Muscle layer of colon (tissue), 2 donors: Measurements from ENCODE around the gene CAVIN1.
"Not testable (repeated sequence)": the region's sequence is repeated elsewhere in the genome, so short reads cannot be mapped to it uniquely, and the experiment has no call there.

Experiments used
- H3K27ac ChIP-seq: one replicate; pipeline ENCODE4 v1.7.0; 2013; ENCODE audit warnings: low read depth, mild to moderate bottlenecking, low read length, moderate library complexity
- H3K27me3 ChIP-seq, 2 donors: one replicate each; pipeline ENCODE4 v1.7.0; 2013; ENCODE audit warnings: low read length in 2 of 2, mild to moderate bottlenecking in 2 of 2; ENCODE audit not compliant: insufficient read depth in 2 of 2, control insufficient read depth in 1 of 2
- H3K36me3 ChIP-seq: one replicate; pipeline ENCODE4 v1.7.0; 2013; ENCODE audit warnings: mild to moderate bottlenecking, low read length; ENCODE audit not compliant: insufficient read depth
- H3K4me1 ChIP-seq: one replicate; pipeline ENCODE4 v1.7.0; 2013; ENCODE audit warnings: mild to moderate bottlenecking, low read length; ENCODE audit not compliant: insufficient read depth
- H3K4me3 ChIP-seq, 2 donors: one replicate each; pipeline ENCODE4 v1.7.0; 2013; ENCODE audit warnings: low read length in 2 of 2, low read depth in 1 of 2, mild to moderate bottlenecking in 1 of 2, moderate library complexity in 1 of 2
- H3K9ac ChIP-seq: one replicate; pipeline ENCODE4 v1.7.0; 2013; ENCODE audit warnings: low read length
- H3K9me3 ChIP-seq: one replicate; pipeline ENCODE4 v1.7.0; 2013; ENCODE audit warnings: mild to moderate bottlenecking, low read length
- donor health status: abdominal sarcoma.
- donor health status: Adenocarcinoma of cecum.

The CAVIN1 gene

GRCh38 chr17:42428141-42428944 is 5.3 kb upstream of the CAVIN1 start:
- no peaks in the 10 kb centered on the region for H3K36me3 ChIP-seq
- peaks cover 4% of the 10 kb centered on the region for H3K4me1 ChIP-seq
- H3K27ac ChIP-seq: peak overlapping the region; percentile 8
- no peaks in the 10 kb centered on the region for H3K9me3 ChIP-seq
- H3K4me3 ChIP-seq: no peak overlapping the region
- H3K9ac ChIP-seq: no peak overlapping the region
- H3K27me3 ChIP-seq: no peaks in the 10 kb centered on the region

DNA sequence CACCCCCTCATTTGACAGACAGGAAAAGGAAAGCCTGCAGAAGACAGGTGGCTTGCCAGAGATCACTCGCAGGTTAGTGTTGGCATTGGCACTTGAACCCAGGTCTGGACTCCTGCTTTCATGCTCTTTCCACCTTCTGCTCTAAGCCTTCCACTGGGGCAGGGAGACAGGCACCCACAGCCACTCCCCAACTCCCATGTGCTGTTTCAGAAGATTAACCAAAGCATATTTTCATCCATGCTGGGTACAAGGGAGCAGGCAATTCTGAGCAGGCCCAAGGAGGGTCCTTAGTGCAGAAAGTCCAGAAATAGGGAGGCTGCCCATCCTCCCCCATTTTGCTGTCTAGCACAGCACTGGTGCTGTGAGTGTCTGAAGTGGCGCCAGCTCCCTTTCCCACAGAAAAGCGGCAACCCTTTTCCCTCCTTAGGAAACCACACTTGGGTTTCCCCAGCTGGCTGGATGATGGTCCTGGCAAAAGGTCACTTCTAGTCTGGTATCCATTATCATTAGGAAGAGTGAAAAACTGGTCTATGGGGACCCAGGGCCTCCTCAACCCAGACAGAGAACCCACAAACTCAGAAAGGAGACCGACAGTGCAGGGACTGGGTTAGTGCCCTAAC is 2.0 kb upstream of the CAVIN1 start:
- peaks cover 12% of the 10 kb centered on the region for H3K4me1 ChIP-seq
- H3K36me3 ChIP-seq: no peaks in the 10 kb centered on the region
- H3K4me3 ChIP-seq: no peak overlapping the region
- no peak overlapping the region for H3K27ac ChIP-seq
- no peaks in the 10 kb centered on the region for H3K27me3 ChIP-seq
- H3K9ac ChIP-seq: no peak overlapping the region
- no peaks in the 10 kb centered on the region for H3K9me3 ChIP-seq

DNA sequence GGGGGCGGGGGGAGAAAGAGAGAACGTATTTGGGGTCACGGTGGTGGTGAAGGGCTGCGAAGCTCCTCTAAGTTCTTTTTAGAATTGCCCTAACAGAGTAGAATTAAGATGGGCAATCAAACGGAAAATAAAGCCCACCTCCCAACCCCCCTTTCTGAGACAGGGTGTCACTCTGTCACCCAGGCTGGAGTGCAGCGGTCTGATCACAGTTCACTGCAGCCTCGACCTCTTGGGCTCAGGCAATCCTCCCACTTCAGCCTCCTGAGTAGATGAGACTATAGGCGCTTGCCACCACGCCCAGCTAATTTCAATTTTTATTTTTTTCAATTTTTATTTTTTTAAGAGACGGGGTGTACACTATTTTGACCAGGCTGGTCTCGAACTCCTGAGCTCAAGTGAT is 710 bp upstream of the CAVIN1 start:
- Histone ChIP-seq H3K27me3 (no peaks in the 10 kb centered on the region), H3K4me1 (peaks cover 21% of the 10 kb centered on the region), H3K36me3 (no peaks in the 10 kb centered on the region), H3K4me3 (peak overlapping the region in 1 of 2 donors; percentile 98), H3K9me3 (no peaks in the 10 kb centered on the region), H3K27ac (peak overlapping the region; percentile 78), H3K9ac (peak overlapping the region; percentile 65)

DNA sequence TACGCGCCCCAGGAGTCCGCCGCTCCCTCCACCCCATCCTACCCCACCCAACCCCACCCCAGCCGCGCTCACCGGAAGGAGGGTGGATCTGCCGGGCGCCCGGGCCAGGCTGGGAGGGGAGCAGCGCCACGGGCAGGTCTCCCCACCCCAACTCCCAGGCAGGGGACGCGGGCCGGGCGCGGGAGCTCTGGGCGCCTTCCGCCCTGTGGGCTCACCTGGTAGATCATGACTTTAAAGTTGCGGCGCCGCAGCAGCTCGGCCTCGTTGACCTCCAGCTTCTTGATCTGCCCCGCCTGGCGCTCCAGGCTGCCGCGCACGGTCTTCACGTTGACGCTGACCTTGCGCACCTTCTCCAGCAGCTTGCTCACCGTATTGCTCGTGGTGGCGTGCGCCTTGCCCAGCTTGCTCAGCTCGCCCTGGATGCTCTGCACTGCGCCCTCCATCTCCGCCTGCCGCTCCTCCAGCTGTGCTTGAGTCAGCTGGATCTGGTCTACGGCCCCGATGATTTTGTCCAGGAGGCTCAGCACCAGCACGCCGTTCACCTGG is 571 bp downstream of the CAVIN1 start:
- Histone ChIP-seq H3K4me1 (peaks cover 27% of the 10 kb centered on the region), H3K9me3 (no peaks in the 10 kb centered on the region), H3K27ac (peak overlapping the region; percentile 97), H3K27me3 (no peaks in the 10 kb centered on the region), H3K4me3 (peak overlapping the region; percentile 92 to 98), H3K36me3 (no peaks in the 10 kb centered on the region), H3K9ac (peak overlapping the region; percentile 98)

DNA sequence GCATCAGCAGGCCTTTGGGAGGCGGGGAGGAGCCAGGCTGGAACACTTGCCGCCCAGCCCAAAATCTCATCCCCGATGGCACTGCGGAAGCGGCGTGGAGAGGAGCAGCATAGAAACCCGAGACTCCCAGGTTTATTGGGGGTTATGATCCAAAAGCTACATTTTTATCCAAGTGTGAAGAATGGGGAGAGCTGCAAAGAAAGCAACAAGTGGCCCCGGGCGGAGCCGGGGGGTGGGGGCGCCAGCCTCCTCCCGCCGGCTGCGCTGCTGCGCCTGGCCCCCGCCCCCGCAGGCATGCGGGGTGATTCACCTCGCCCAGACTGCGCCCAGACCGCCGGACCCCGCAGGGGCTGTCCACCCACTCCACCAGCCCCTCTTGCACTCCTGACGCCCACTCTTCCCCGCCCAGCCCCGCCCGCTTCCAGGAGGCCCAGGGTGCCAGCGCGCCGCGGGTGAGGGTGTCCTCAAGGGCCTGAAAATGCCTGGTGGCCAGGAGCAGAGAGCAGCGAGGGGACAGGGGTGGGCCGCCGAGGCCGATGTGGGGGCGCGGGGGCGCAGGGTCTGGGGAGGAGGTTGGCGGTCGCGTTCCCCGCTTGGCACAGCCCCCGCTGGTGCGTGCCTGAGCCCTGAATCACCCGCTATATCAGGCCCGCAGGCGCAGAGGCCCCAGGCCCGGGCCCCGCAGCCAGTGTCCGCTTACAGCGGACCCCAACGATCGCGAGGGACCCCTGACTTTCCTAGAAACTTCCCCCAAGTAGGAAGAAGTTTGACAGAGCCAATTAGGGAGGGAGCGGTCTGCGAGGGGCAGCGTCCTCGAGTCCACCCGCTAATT is 1.3 kb downstream of the CAVIN1 start:
- H3K4me1 ChIP-seq: peaks cover 28% of the 10 kb centered on the region
- peak overlapping the region; percentile 98 for H3K9ac ChIP-seq

GRCh38 chr17:42421136-42421506 is 1.9 kb downstream of the CAVIN1 start:
- Histone ChIP-seq H3K4me1 (peaks cover 34% of the 10 kb centered on the region), H3K9ac (peak overlapping the region; percentile 98), H3K36me3 (no peaks in the 10 kb centered on the region), H3K4me3 (peak overlapping the region; percentile 92 to 98), H3K27ac (peak overlapping the region; percentile 97), H3K27me3 (no peaks in the 10 kb centered on the region), H3K9me3 (no peaks in the 10 kb centered on the region)

More for the DNA sequence above, 1.3 kb downstream of the CAVIN1 start:
- H3K4me3 ChIP-seq: peak overlapping the region; percentile 92 to 98
- no peaks in the 10 kb centered on the region for H3K36me3 ChIP-seq
- peak overlapping the region; percentile 97 for H3K27ac ChIP-seq
- H3K27me3 ChIP-seq: no peaks in the 10 kb centered on the region
- H3K9me3 ChIP-seq: no peaks in the 10 kb centered on the region

GRCh38 chr17:42417981-42418380 is 5.1 kb downstream of the CAVIN1 start:
- not testable (repeated sequence) for H3K27ac ChIP-seq, H3K9ac ChIP-seq, H3K4me3 ChIP-seq, H3K9me3 ChIP-seq, H3K27me3 ChIP-seq, H3K36me3 ChIP-seq
- peaks cover 65% of the 10 kb centered on the region for H3K4me1 ChIP-seq

DNA sequence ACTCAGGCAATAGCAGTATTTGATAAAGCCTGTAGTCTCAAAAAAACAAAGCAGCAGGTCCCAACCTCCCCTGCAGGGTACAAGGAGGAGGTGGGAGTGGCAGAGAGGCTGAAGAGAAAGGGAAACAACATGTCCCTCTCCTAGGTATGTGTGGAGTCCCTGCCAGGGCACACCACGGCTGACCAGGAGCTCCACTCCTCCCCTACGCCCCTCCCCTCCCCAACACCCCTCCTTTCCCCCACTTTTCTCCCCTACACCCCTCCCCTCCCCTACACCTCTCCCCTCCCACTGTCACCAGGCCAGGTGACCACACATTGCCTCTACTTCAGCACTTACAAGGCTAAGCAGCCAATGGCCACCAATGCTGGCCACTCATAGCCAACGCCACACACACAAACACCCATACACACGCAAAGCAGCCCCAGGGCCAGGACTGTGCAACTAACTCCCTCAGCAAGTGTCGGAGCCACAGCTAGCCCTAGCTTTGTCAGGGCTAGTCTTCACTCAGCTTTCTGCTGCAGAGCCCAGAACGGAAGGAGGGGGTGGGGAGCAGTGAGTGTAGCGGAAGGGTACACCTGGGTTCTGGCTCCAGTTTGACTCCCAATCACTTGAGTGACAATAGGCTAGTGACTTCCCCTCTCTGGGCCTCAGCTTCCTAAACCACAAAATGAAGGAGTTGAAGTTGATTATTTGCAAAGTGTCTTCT is 8.2 kb downstream of the CAVIN1 start:
- Histone ChIP-seq H3K27ac (no peak overlapping the region), H3K4me1 (peaks cover 85% of the 10 kb centered on the region), H3K27me3 (no peaks in the 10 kb centered on the region), H3K36me3 (peaks cover 4% of the 10 kb centered on the region), H3K9me3 (no peaks in the 10 kb centered on the region), H3K4me3 (no peak overlapping the region), H3K9ac (no peak overlapping the region)

DNA sequence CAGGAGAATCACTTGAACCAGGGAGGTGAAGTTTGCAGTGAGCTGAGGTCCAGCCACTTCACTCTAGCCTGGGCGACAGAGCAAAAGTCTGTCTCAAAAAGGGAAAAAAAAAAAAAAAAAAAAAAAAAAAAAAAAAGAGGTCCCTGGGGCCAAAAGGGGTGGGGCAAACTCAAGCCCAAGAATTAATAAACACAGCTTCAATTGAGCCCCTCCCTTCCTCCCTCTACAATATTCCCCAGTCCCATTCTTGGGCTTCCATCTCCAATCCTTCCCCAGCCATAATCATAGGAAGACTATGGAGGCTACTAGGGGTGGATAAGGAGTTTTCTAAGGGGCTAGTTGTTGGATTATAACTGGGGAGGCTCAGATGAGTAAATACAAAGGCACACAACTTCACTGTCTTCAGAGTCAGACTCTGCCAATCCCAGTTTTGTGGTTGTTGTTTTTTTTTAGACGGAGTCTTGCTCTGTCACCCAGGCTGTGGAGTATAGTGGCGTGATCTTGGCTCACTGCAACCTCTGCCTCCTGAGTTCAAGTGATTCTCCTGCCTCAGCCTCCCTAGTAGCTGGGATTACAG is 9.5 kb downstream of the CAVIN1 start:
- Histone ChIP-seq H3K36me3 (peaks cover 4% of the 10 kb centered on the region), H3K9me3 (no peaks in the 10 kb centered on the region), H3K4me1 (peaks cover 87% of the 10 kb centered on the region), H3K27ac (no peak overlapping the region), H3K9ac (no peak overlapping the region), H3K4me3 (no peak overlapping the region), H3K27me3 (no peaks in the 10 kb centered on the region)

GRCh38 chr17:42411905-42412679 is 11.0 kb downstream of the CAVIN1 start:
- Histone ChIP-seq H3K9me3 (no peaks in the 10 kb centered on the region), H3K27ac (peak overlapping the region; percentile 61), H3K27me3 (no peaks in the 10 kb centered on the region), H3K4me1 (peaks cover 93% of the 10 kb centered on the region), H3K36me3 (peaks cover 4% of the 10 kb centered on the region), H3K4me3 (peak overlapping the region; percentile 4 to 28), H3K9ac (peak overlapping the region; percentile 37)
